ENCODE results near the gene CNOT9.
"Not testable (repeated sequence)": the region's sequence is repeated elsewhere in the genome, so short reads cannot be mapped to it uniquely, and the experiment has no call there.

The CNOT9 gene, protein sequence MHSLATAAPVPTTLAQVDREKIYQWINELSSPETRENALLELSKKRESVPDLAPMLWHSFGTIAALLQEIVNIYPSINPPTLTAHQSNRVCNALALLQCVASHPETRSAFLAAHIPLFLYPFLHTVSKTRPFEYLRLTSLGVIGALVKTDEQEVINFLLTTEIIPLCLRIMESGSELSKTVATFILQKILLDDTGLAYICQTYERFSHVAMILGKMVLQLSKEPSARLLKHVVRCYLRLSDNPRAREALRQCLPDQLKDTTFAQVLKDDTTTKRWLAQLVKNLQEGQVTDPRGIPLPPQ

DNA sequence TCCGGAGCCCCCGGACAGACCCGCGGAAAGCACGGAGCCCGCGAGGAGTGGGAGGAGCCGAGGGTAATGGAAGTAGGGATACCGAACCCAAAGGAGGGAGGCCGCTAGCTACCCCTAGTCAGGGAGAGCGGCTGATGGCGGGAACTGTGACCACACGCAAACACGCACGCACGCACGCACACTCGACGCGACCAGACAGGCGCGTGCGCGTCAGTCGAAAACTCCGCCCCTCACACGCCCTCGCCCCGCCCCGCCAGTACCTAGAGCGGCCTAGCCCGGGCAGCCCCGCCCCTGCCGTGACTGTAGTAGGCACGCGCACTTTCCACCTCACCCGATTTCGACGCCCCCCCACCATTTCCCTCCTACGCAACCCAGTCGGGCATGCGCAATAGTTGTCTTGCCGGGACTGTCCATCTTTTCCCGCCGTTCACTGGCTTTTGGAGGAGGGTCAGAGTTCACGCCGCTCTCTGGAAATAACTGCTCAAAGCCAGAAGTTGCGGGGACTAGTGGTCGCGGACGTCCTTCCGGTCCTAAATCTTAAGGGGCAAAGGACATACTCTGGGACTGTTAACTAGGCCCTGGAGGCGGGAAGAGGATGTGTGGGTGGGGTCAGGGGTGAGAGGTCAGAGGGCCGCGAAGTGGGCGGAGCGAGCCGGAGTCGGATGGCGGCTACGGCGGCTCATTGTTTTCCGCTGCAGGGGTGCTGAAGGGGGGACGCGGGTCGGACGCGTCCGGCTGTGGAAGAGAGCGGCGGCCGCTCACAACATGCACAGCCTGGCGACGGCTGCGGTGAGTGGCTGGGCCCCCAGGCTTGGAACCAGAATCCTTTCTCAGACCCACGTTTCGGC, at the start of gene CNOT9, which contains the start of gene USP37:
TSS of gene CNOT9 (plus strand) at position 650 of the 848 bp plus-strand sequence. CDS start at position 766, 116 bp downstream.
TSS of gene USP37 (minus strand) at position 162 of the 848 bp plus-strand sequence. CDS start 9,698 bp downstream, outside the sequence.
- DNase-seq, result peak; percentile 99

DNA sequence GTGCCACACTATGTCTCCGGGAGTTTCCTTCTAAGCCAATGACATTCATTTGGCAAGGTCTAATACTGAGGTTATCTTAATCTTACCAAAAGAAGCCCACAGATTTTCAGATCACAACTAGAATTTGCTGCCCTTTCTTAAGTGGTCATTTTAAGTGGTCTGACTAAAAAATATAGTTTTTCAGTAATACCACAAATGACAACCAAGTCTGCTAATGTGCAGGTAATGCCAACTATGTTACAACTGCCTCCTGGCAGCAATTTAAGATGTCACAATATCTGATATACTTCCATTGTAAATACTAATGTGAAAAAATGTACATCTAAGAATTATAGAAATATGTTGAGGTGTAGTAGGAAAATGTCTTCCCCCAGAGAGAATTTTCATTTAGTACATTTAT, 49.8 kb upstream of the CNOT9 start:
- no peak for DNase-seq

DNA sequence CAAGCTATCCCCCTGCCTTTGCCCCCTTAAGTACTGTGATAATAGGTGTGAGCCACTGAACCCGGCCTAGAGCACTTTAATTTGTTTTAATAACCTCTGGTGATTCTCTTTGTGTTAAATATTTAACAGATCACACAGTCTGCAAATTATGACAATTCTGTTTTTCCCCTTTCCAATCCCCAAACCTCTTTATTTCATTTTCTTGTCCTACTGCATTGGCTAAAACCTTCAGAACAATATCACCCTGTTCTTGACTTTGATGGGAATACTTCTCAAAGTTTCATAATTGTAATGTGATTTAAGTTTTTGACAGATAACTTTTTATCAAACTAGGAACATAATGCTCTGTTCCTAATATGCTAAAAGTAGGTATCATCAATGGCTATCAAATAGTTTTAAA, 45.0 kb upstream of the CNOT9 start:
- no peak for DNase-seq

DNA sequence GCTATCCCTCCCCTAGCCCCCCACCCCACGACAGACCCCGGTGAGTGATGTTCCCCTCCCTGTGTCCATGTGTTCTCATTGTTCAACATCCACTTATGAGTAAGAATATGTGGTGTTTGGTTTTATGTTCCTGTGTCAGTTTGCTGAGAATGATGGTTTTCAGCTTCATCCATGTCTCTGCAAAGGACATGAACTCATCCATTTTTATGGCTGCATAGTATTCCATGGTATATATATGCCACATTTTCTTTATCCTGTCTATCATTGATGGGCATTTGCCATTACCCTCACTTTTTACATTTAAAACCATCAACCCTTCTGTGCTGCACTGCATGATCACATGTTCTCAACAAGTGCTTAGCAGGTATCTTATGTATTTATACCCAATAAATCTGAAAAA, 40.2 kb upstream of the CNOT9 start:
- not testable (repeated sequence) for DNase-seq

DNA sequence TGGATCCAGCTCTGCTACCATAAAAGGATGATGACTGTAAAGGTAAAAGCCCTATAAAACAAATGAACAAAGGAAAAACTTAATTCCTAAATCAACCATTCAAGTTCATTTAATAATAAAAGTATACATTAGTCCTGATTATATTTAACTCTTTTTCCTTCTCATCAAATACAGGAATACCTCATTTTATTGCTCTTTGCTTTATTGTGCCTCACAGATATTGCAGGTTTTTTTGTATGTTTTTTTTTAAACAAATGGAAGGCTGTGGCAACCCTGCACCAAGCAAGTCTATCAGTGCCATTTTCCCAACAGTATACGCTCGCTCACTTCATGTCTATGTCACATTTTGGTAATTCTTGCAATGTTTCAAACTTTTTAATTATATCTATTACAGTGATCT, 38.6 kb upstream of the CNOT9 start:
- no peak for DNase-seq

DNA sequence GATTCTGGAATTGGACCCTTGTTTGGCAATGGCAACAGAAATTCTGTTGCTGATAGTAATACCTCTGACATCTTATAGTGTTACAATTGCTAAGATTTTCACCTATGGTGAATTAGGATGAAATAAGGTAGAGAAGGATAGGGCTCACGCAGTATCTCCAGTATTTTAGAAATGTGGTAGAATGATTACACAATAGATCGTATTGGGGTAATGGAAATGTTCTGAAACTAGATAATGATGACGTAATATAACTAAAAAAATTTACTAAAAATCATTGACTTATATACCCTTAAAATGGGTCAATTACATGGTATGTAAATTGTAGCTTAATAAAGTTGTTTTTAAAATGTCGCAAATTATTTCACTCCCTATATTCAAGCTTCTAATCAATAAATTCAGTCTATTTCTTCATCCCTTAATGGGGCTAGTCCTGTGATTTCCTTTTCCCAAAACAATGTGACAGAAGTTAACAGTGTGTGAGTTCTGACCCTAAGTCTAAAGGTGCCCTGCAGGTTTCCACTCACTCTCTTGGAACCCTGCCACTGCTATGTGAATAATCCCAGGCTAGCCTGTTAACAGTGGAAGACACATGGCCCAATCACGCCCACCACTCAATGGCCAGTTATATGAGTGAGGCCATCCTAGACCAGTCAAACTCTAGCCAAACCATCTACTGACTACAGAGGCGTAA, 31.7 kb upstream of the CNOT9 start:
- DNase-seq, result no peak

DNA sequence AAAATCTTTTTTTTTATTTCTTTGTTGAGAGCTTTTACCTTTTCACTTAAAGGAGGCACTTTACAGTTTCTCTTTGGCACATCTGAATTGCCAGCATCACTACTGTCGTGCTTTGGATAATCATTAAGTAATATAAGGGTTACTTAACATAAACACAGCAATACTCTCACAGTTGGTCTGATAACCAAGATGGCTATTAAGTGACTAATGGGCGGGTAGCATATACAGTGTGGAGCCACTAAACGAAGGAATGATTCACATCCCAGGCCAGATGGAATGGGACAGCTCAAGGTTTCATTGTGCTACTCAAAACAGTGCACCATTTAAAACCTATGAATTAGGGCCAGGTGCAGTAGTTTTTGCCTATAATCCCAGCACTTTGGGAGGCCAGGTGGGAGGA, 28.6 kb upstream of the CNOT9 start:
- DNase-seq, result no peak

DNA sequence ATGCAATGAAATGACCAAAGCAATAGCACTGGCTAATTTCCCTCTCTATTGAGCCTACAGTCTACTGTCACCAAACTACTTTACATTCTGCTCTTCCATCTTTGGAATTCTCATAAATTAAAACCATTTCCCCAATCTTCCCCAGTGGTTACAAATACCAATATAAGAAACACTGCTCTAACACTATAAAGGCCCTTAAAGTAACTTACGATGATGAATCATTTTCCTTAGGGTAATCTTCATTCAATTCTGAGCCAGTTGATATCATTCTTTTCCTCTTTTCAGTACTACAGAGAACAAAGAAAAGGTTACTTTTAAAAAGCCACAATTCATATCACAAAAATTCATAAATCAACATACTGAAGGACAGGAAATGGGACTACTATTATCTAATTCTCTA, 22.6 kb upstream of the CNOT9 start:
- DNase-seq, result no peak

DNA sequence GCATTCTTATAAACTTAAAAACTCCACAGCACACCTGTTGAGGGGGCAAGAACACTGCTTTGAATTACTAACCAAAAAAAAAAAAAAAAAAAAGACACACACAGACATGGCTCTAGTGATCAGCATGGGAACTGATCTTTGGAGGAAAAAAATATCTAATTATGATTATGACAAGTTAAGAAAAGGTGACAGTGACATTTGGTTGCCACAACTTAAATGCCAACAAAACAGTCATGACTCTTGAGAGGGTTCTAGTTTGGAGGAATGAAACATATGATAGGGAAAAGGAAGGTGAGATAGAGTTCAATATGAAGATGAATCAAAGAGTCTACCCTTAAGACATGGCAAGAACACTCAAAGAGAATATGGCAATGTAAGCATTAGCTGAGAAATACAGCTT, 21.1 kb upstream of the CNOT9 start:
- DNase-seq, result no peak

DNA sequence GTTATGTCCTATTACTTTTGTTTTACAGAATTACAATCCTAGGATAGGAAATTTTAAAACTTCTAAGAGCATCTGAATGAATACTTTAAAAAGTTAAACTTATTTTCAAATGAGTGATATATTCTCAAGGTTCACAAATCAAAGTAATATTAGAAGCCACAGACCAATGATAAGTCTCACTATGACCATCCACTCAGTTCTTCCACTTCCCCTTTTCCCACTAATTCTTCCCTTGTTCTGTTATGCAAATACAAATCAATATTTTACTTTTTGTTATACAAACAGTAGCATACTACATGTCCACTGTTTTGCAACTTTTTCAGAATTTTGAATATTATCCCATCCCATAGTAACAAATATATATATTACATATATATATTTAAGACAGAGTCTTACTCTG, 20.7 kb upstream of the CNOT9 start:
- DNase-seq, result no peak

DNA sequence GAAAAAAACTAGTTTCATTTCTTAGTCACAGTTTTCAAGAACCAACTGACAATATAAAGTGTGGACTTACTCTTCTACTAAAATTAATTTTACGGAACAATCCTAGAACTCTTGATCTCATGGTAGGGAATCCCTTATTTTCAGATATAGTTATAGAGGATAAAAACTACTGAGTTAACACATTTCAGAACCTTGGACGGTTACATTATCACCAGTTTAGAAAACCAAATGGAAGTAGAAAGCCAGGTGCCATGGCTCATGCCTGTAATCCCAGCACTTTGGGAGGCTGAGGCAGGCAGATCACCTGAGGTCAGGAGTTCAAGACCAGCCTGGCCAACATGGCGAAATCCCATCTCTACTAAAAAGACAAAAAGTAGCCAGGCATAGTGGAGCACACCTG, 14.4 kb upstream of the CNOT9 start:
- not testable (repeated sequence) for DNase-seq

DNA sequence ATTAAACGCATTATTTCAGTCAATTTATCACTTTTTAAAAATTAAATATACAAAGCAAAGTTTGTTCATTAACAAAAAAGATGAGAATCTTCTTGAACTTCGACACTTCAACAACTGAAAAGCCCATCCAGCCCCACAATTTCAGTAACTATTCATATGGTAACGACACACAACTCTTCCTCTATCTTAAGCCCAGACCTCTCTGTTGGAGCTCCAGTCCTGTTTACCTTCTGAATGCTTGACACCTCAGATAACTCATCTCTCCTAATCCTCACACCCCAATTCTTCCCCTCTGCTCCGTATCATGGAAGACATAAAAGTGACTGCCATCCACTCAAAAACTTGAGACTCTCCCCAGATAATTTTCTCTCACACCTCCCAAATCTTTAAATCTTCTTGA, 13.1 kb upstream of the CNOT9 start:
- no peak for DNase-seq

DNA sequence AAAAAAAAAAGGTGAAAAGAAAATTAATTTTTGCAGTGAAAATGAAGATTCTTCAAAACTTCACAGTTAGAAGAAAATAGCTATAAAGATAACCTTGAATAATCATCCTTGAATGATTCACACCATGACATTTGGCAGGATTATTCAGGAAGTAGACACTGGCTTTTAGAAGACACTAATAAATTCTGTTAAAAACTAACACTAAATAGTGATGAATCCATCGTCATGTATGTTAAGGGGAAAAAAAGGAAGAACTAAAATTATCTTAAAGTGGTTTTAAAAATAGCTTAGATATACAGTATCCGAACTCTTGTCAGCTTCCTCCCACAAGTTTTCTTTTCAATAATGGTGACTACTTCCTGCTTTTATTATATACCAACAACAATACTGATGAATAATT, 10.7 kb upstream of the CNOT9 start:
- no peak for DNase-seq

DNA sequence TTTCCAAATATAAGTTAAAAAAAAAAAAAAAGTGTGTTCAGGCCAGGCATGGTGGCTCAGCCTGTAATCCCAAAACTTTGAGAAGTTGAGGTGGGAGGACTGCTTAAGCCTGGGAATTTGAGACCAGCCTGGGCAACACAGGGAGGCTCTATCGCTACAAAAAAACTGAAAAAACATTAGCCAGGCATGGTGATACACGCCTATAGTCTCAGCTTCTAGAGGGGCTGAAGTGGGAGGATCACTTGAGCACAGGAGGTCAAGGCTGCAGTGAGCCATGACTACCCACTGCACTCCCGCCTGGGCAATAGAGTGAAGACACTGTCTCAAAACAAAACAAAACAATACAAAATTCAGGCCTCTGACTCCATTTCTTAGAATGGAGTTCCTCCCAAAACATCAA, 9.7 kb upstream of the CNOT9 start:
- no peak for DNase-seq

DNA sequence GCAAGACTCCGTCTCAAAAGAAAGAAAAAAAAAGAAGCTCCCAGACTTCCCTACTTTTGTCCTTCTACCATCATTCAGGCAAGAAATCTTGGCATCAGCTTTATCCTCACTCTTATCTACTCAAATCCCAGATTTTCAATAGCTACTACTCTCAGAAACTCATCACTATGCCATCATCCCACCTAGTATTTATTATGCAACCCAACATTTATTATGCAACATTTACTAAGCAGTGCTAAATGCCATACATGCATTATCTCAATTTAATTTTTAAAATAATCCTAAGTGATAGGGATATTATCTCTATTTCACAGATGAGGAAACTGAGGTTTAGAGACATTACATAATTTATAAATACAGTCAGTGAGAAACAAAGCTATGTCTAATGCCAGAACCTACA, 4.6 kb upstream of the CNOT9 start:
- DNase-seq, result no peak

DNA sequence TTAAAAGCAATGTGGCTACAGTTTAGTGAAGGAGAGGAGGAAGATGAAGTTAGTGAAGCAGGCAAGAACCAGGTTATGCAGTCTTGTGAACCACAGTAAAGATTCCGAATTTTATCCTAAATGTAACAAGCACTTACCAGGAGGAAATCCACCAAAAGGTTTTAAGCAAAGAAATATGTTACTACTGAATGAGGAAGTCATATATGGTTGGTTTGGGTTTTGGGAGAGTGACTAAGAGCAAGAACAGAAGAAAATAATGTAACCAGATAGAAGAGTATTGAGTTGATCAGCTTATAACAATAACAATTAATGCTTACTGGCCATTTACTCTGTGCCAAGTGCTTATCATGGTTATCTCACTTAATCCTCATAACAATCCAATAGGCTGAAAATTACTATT, 2.3 kb upstream of the CNOT9 start:
- DNase-seq, result no peak

DNA sequence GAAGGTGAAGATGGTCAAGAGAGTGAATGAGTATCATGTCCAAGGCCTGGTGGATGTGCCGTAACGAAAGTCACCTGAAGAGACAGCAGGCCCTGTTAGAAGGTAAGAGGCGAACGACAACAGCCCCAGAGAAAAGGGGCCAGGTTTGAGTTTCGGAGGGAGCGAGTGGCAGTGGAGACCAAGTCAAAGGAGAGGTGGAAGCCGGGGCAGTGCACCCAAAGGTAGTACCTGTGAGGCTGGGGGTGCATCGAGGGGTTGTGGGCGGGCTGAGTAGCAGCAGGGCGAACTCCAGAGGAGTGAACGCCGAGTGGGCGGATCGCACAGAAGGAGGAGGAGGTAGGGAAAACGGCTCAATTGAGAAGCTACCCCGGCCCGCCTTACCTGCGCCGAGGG, 846 bp upstream of the CNOT9 start:
- DNase-seq, result no peak

DNA sequence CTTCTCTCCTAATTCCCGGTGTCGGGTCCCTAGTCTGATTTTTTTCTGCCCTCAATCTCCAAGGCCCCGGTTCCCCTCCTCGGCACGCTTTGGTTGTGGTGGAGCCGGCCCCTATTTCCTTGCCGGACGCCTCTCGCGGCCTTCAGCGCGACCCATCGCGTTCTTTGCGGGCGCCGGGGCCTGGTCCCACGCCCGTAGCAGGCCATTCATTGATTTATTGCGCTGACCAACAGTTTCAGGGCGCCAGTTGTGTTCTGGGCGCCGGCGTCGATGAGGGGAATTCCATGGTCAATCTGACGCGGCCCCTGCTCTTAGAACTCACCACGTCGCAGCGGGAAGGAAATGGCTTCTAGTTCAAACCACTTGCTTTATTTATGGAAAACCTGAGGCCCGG, 396 bp downstream of the CNOT9 start:
- DNase-seq, result peak; percentile 54

DNA sequence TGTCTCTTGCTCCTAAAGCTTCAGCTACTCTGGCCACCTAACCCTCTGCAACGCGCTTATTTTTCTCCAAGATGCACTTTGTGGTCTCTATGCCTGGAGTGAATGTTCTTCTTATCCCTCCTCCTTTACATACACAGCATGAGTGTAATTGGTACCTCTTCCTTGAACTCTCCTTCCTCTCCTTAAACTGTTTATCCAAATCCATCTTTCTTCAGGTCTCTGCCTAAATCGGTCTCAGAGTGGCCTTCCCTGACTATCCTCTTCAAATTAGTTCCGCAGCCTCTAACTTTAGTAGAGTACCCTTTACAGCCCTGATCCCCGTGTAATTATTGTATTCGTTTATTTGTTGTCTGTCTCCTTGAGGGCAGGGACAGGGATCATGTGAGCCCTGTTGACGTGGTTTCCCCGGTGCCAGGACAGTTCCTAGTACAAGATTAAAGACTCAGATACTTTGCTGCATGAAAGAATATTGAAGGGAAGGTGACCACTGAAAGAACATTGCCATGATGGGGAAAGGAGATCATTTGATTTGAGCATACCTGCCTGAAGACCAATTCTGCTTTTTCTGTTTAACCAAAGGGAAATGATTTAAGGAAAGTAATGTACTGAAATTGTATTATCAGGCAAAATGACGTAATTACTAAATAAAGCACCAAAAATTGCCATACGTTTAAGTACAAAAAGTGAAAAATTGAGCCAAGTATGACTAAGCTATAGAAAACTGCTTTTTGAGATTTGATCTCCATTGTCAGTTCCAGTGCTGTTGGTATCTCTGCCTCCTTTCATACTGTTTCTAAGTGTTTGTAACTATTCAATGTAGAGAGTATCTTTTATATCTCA, 1.2 kb downstream of the CNOT9 start:
- no peak for DNase-seq

DNA sequence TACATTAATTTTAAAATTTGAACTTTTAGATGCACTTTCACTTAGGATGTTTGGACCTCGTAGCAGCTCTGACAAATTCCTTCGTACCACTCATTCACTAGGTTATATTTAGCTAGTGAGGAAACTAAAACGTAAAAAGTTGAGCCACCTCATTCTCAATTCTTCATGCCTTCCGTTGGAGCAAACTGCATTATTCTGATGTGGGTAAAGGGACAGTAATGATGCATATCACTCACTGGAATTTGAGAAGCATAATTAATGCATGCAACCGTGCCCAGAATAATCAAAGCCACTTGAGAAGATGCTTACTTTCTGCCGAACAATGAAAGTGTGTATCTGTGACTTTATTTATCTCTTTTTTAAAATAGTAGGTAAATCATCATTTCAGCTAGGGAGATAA, 2.2 kb downstream of the CNOT9 start:
- DNase-seq, result no peak

DNA sequence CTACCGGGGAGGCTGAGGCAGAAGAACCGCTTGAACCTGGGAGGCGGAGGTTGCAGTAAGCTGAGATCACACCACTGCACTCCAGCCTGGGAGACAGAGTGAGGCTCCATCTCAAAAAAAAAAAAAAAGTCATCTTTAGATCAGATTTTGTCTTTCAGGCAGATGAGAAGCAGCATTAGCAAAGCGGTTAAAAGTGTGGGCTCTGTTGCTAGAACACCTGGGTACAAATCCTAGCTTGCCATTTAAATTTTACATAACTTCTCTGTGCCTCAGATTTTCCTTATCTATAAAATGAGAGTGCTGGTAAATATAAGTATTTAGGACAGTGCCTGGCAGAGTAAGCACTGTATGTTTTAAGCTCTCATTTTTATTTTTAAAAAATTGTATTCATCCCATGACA, 8.2 kb downstream of the CNOT9 start:
- DNase-seq, result no peak

DNA sequence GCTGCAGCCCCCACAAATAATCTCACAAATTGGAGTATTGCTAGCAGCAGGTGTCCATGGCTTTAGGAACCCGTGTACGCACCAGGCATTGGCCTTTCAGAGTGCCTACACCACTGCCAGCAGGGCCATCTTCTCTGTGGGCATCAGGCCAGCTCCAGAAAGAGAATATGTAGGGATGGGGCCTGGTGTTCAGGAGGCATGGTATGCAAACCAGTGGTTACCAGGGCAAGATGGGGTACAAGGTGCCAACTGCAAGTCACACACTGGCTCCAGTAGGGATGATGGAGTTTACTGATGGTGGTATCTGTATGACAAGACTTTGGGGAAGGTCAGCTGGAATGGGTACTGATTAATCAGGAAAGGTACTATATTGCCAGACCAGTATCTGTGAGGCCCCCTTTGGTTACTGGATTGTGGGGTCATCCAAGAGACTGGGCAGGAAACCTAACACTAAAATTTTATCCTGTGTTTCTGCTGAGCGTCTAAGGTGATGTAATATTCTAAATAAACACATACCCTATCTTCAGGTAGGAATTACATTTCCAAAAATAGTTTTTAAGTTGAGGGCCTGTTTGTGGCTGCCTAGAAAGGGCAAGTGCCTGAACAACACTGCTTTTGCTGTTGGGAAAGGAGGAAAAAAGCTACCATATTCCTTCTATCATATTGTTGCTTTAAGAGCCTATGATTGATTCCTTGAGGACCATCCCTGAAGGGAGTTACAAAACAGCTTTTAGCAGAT, 9.0 kb downstream of the CNOT9 start:
- no peak for DNase-seq
